H1 (cell line): Measurements from ENCODE around the gene RALGAPB. TPM values are rescaled to one million over a fixed set of nuclear protein-coding genes. Genes with fewer than 3 reads are reported as not detected.

ENCODE experiments used
- CHD7 ChIP-seq: fragments of 300-600 bp; sonication (generic); IDR thresholded peaks from 2 replicates; pipeline ENCODE4 v1.7.1; 2012; ENCODE audit warnings: low read length, moderate library complexity, mild to moderate bottlenecking, inconsistent platforms; ENCODE audit not compliant: insufficient replicate concordance
- CREB1 ChIP-seq: IDR thresholded peaks from 2 replicates; pipeline ENCODE4 v1.6.1; 2012; ENCODE audit warnings: inconsistent platforms
- E2F6 ChIP-seq: IDR thresholded peaks from 2 replicates; pipeline ENCODE4 v1.6.1; 2012; ENCODE audit warnings: inconsistent platforms
- GTF2F1 ChIP-seq: IDR thresholded peaks from 2 replicates; pipeline ENCODE4 v1.6.1; 2012; ENCODE audit warnings: low read depth, low read length, improper control_type of control experiment, borderline replicate concordance
- KDM5A ChIP-seq: fragments of 200-600 bp; IDR thresholded peaks from 2 replicates; pipeline ENCODE4 v1.7.1; 2012; ENCODE audit warnings: mild to moderate bottlenecking, low read length, inconsistent platforms, mixed read lengths
- POU5F1 ChIP-seq: IDR thresholded peaks from 2 replicates; pipeline ENCODE4 v1.6.1; 2011; ENCODE audit warnings: low read depth, mild to moderate bottlenecking, low read length, moderate library complexity
- RXRA ChIP-seq: IDR thresholded peaks from 2 replicates; pipeline ENCODE4 v1.6.1; 2011; ENCODE audit warnings: low read depth, mild to moderate bottlenecking, low read length, moderate library complexity; ENCODE audit not compliant: insufficient read depth
- SP4 ChIP-seq: IDR thresholded peaks from 2 replicates; pipeline ENCODE4 v1.6.1; 2012; ENCODE audit warnings: low read length, inconsistent platforms
- polyA plus RNA-seq, 7 experiments: library from polyadenylated mRNA; depleted of rRNA in 3 of 7; stranded (reverse) in 5 of 7; unstranded in 2 of 7; fragments of >200 nt in 5 of 7; fragments of 200-250 nt in 2 of 7; gene quantifications; 1 replicate in 5 of 7; 2 replicates in 1 of 7; 4 replicates in 1 of 7; pipeline versions ENCODE4 v1.2.1 to v1.2.3, GENCODE V29; 2011 to 2013; ENCODE audit warnings: missing spikeins in 2 of 7, mixed read lengths in 2 of 7
- total RNA-seq: library from RNA; stranded (reverse); fragmentation: NEBNext Ultra II Directional; extraction: Animal tissue kit (Norgen Biotek cat#: 25700); gene quantifications from 2 replicates; pipeline ENCODE4 v1.2.1, GENCODE V29; 2021
- TF ChIP-seq, protein P1 (sequence below): IDR thresholded peaks from 2 replicates; pipeline ENCODE4 v1.6.1; 2011; ENCODE audit warnings: low read depth, mild to moderate bottlenecking, low read length; ENCODE audit not compliant: insufficient read depth

RALGAPB gene
- total and polyA plus RNA-seq, 2 of the 8 experiments (the other 6 are each of a cell fraction or from before 2014, with no cell fraction given): 10.6 to 35.1 TPM

GRCh38 chr20:38437796-38438195, 34.8 kb upstream of the RALGAPB start (continued):
- TF ChIP-seq CHD7 (no peak), RXRA (no peak), POU5F1 (no peak), GTF2F1 (no peak), SP4 (no peak), E2F6 (no peak), CREB1 (no peak), KDM5A (no peak)
- TF ChIP-seq, protein P1, sequence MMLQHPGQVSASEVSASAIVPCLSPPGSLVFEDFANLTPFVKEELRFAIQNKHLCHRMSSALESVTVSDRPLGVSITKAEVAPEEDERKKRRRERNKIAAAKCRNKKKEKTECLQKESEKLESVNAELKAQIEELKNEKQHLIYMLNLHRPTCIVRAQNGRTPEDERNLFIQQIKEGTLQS: no peak
